A549 (cell line): ENCODE measurements around the gene MED13L.

ENCODE experiments used
- BCL3 ChIP-seq: fragments of >200 bp; sonication (Bioruptor Twin); formaldehyde crosslinking; IDR thresholded peaks from 3 replicates; pipeline ENCODE4 v1.6.1; 2016
- CBX2 ChIP-seq: fragments of 200-600 bp; sonication (generic); IDR thresholded peaks from 2 replicates; pipeline ENCODE4 v1.6.1; 2016; ENCODE audit warnings: low read depth, mild to moderate bottlenecking, borderline replicate concordance
- CHD2 ChIP-seq: fragments of 150-350 bp; IDR thresholded peaks from 2 replicates; pipeline ENCODE4 v1.6.1; 2014; ENCODE audit warnings: low read length; ENCODE audit not compliant: partially characterized antibody
- CTCF ChIP-seq: fragments of >200 bp; sonication (Bioruptor Twin); formaldehyde crosslinking; IDR thresholded peaks from 3 replicates; pipeline ENCODE4 v1.5.1; 2016
- ELK1 ChIP-seq: fragments of 150-350 bp; IDR thresholded peaks from 2 replicates; pipeline ENCODE4 v1.6.1; 2014; ENCODE audit warnings: low read depth, mild to moderate bottlenecking, low read length
- FOSL2 ChIP-seq, 2 experiments: fragments of 450-650 bp in 1 of 2; fragments of >200 bp in 1 of 2; sonication (Bioruptor Twin) in 1 of 2; formaldehyde crosslinking; IDR thresholded peaks; 2 replicates each; pipeline versions ENCODE4 v1.5.0 to v1.6.1; 2016 to 2020; ENCODE audit warnings: mild to moderate bottlenecking in 1 of 2, moderate library complexity in 1 of 2
- HOXB5 ChIP-seq: fragments of 250-450 bp; sonication (Bioruptor Pico); IDR thresholded peaks from 2 replicates; pipeline ENCODE4 v1.5.0; 2020; ENCODE audit warnings: mild to moderate bottlenecking, moderate library complexity
- JUN ChIP-seq, 2 experiments: fragments of >200 bp; sonication (Bioruptor Twin); formaldehyde crosslinking; IDR thresholded peaks; 2 replicates in 1 of 2; 3 replicates in 1 of 2; pipeline ENCODE4 v1.6.1; 2016 to 2017
- KDM1A ChIP-seq: fragments of 200-600 bp; sonication (generic); IDR thresholded peaks from 2 replicates; pipeline ENCODE4 v1.6.1; 2016; ENCODE audit warnings: low read depth, mild to moderate bottlenecking
- MAX ChIP-seq: IDR thresholded peaks from 2 replicates; pipeline ENCODE4 v1.6.1; 2012
- POLR2A ChIP-seq: IDR thresholded peaks from 2 replicates; pipeline ENCODE4 v1.6.1; 2012; ENCODE audit warnings: mild to moderate bottlenecking, low read length
- RFX5 ChIP-seq: fragments of 450-650 bp; IDR thresholded peaks from 2 replicates; pipeline ENCODE4 v1.7.1; 2014; ENCODE audit warnings: antibody characterized with exemption, mild to moderate bottlenecking, moderate library complexity
- SMC3 ChIP-seq: fragments of >200 bp; sonication (Bioruptor Twin); formaldehyde crosslinking; IDR thresholded peaks from 3 replicates; pipeline ENCODE4 v1.6.1; 2018; ENCODE audit warnings: inconsistent platforms
- ZC3H11A ChIP-seq: fragments of 450-650 bp; IDR thresholded peaks from 2 replicates; pipeline ENCODE4 v1.6.1; 2014; ENCODE audit warnings: antibody characterized with exemption, mild to moderate bottlenecking

- TF ChIP-seq BCL3 (no peak), CTCF (peak; percentile 57), RFX5 (no peak), JUN (IDR thresholded peaks at IDR 0.05) (no peak), KDM1A (no peak), FOSL2 (IDR thresholded peaks at IDR 0.05) (no peak), FOSL2 (CRISPR knock-in tag; IDR thresholded peaks at IDR 0.05) (no peak), ELK1 (no peak), SMC3 (0 out of 3 replicates have a peak, but pooled peaks have one; percentile 24), CBX2 (no peak), CHD2 (no peak), POLR2A (no peak), HOXB5 (CRISPR knock-in tag) (no peak), ZC3H11A (no peak), MAX (no peak)
These were observed 294.2 kb downstream of the MED13L start for GRCh38 chr12:115983226-115983798.
